ENCODE data around the gene OTOG. TPM values are rescaled to one million over a fixed set of nuclear protein-coding genes. Genes with fewer than 3 reads are reported as not detected.
A peak's percentile ranks its signal among the peaks of the same experiment; 100 is the strongest.

OTOG gene
- total RNA-seq, 1 experiment from 2014 or later: not detected

GRCh38 chr11:17563961-17564686 is 17.1 kb downstream of the OTOG start:
- H3K4me1 ChIP-seq (ENCODE audit: insufficient read depth, low read length): no peaks in the 10 kb centered on the region
- no peak for DNase-seq
- intact Hi-C loops (cut with micrococcal nuclease): no loop called here
- CTCF ChIA-PET: no interaction called here
- no peaks in the 10 kb centered on the region for H4K20me1 ChIP-seq (ENCODE audit: low read length)
- H3K27me3 ChIP-seq (ENCODE audit: low read length): peaks cover 20% of the 10 kb centered on the region; the same call in 1 of the 2 replicates
- no peaks in the 10 kb centered on the region for H3F3A ChIP-seq (ENCODE audit: low read length, unreplicated experiment)
- no peak overlapping the region for H3K4me3 ChIP-seq (ENCODE audit: low read length)
- POLR2A ChIA-PET (ENCODE audit: unreplicated experiment): no interaction called here
- no peaks in the 10 kb centered on the region for H3K79me2 ChIP-seq (ENCODE audit: low read length)
- no peak overlapping the region for H2AFZ ChIP-seq (ENCODE audit: low read length)
- H3K9me2 ChIP-seq (replicated peaks; ENCODE audit: low read length): no peaks in the 10 kb centered on the region
- no TSS peak for BruUV-seq (replicated peaks)
- H3K27ac ChIP-seq (ENCODE audit: low read length): no peak overlapping the region
- no peaks in the 10 kb centered on the region for H3K36me3 ChIP-seq (ENCODE audit: low read depth, low read length)
- no peak overlapping the region for H3K4me2 ChIP-seq (ENCODE audit: low read length)
- H3K9ac ChIP-seq (ENCODE audit: low read length): no peak overlapping the region
- ATAC-seq: no peak
- TF ChIP-seq EZH2 (IDR thresholded peaks at IDR 0.05; ENCODE audit: low read length, unreplicated experiment): no peak
- H3K9me3 ChIP-seq (ENCODE audit: low read length): no peaks in the 10 kb centered on the region

GRCh38 chr11:17564687-17565042 is 17.6 kb downstream of the OTOG start:
- H3K9me2 ChIP-seq (replicated peaks; ENCODE audit: low read length): no peaks in the 10 kb centered on the region
- no peak overlapping the region for H3K4me2 ChIP-seq (ENCODE audit: low read length)
- BruUV-seq (replicated peaks): no TSS peak
- peaks cover 25% of the 10 kb centered on the region; the same call in 1 of the 2 replicates for H3K27me3 ChIP-seq (ENCODE audit: low read length)
- CTCF ChIA-PET: no interaction called here
- POLR2A ChIA-PET (ENCODE audit: unreplicated experiment): no interaction called here
- no peak overlapping the region for H3K27ac ChIP-seq (ENCODE audit: low read length)
- no peak for TF ChIP-seq EZH2 (IDR thresholded peaks at IDR 0.05; ENCODE audit: low read length, unreplicated experiment)
- no peak for TF ChIP-seq EZH2phosphoT487 (IDR thresholded peaks at IDR 0.05; ENCODE audit: borderline replicate concordance, low read length)
- peak; percentile 50 for TF ChIP-seq CTCF (conservative IDR thresholded peaks at IDR 0.05; ENCODE audit: low read depth, low read length)
- no peak overlapping the region for H2AFZ ChIP-seq (ENCODE audit: low read length)
- no peaks in the 10 kb centered on the region for H3F3A ChIP-seq (ENCODE audit: low read length, unreplicated experiment)
- ATAC-seq (no peak), DNase-seq (peak; percentile 10)
- no peak overlapping the region for H3K4me3 ChIP-seq (ENCODE audit: low read length)
- H3K9me3 ChIP-seq (ENCODE audit: low read length): no peaks in the 10 kb centered on the region
- H4K20me1 ChIP-seq (ENCODE audit: low read length): no peaks in the 10 kb centered on the region
- H3K79me2 ChIP-seq (ENCODE audit: low read length): no peaks in the 10 kb centered on the region
- no peaks in the 10 kb centered on the region for H3K4me1 ChIP-seq (ENCODE audit: insufficient read depth, low read length)
- intact Hi-C loops (cut with micrococcal nuclease): no loop called here
- H3K9ac ChIP-seq (ENCODE audit: low read length): no peak overlapping the region
- H3K36me3 ChIP-seq (ENCODE audit: low read depth, low read length): no peaks in the 10 kb centered on the region

GRCh38 chr11:17568944-17569343 is 21.9 kb downstream of the OTOG start:
- DNase-seq: no peak
- no peak for ATAC-seq
- Histone ChIP-seq H4K20me1 (ENCODE audit: low read length) (no peaks in the 10 kb centered on the region), H3K9ac (ENCODE audit: low read length) (no peak overlapping the region), H3K36me3 (ENCODE audit: low read depth, low read length) (no peaks in the 10 kb centered on the region), H3K27me3 (ENCODE audit: low read length) (peaks cover 35% of the 10 kb centered on the region), H3K27ac (ENCODE audit: low read length) (no peak overlapping the region), H3K4me2 (ENCODE audit: low read length) (no peak overlapping the region), H3K79me2 (ENCODE audit: low read length) (no peaks in the 10 kb centered on the region), H3K9me2 (replicated peaks; ENCODE audit: low read length) (no peaks in the 10 kb centered on the region), H3F3A (ENCODE audit: low read length, unreplicated experiment) (no peaks in the 10 kb centered on the region), H3K9me3 (ENCODE audit: low read length) (no peaks in the 10 kb centered on the region), H2AFZ (ENCODE audit: low read length) (no peak overlapping the region), H3K4me1 (ENCODE audit: insufficient read depth, low read length) (no peaks in the 10 kb centered on the region), H3K4me3 (ENCODE audit: low read length) (no peak overlapping the region)
- POLR2A ChIA-PET (ENCODE audit: unreplicated experiment): no interaction called here
- CTCF ChIA-PET: no interaction called here
- intact Hi-C loops (cut with micrococcal nuclease): no loop called here
- BruUV-seq (replicated peaks): no TSS peak
- TF ChIP-seq EZH2 (IDR thresholded peaks at IDR 0.05; ENCODE audit: low read length, unreplicated experiment) (no peak), EZH2phosphoT487 (IDR thresholded peaks at IDR 0.05; ENCODE audit: borderline replicate concordance, low read length) (no peak), CTCF (conservative IDR thresholded peaks at IDR 0.05; ENCODE audit: low read depth, low read length) (no peak)
